ENCODE measurements around the gene PHACTR1. TPM values are rescaled to one million over a fixed set of nuclear protein-coding genes. Genes with fewer than 3 reads are reported as not detected.

Gene PHACTR1
- total RNA-seq, 1 experiment from 2014 or later: 15.5 TPM

DNA sequence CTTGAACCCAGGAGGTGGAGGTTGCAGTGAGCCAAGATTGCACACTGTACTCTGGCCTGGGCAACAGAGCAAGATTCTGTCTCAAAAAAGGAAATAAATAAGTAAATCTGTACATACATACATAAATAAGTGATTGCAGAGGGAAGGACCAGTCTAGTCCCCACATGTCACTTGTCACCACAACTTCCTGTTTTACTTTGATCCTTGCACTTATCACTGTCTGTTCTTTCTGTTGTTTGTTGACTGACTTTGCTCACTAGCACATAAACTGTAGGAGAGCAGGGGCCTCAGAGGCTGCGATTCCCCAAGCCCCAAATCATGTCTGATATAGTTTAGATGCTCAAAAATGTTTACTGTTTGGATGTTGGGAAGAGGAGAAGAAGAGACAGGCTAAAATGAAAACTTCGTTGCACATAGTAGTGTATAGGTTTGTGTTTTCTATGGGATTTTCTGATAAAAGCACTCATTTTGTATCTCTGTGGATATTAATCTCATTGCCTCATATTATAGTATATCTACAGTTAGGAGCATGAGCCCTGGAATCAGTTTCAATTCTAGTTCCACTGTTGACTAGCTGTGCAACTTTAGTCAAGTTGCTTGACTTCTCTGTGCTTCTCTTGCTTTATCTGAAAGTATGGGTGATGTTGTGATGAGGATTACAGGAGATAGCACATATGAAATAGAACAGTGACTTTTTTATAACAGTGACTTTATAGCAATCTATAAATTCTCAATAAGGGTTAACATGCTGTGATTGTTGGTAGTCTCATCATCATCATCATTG lies 446.8 kb downstream of the PHACTR1 start:
- DNase-seq (ENCODE audit: low spot score): no peak
- POLR2A ChIA-PET: no interaction called here
- Mint-ChIP-seq H3K4me3 (no peak overlapping the region), H3K27ac (no peak overlapping the region), H3K36me3 (no peaks in the 10 kb centered on the region), H3K9me3 (no peaks in the 10 kb centered on the region), H3K4me1 (peaks cover 9% of the 10 kb centered on the region), H3K27me3 (ENCODE audit: low read depth) (no peaks in the 10 kb centered on the region)
- CTCF ChIA-PET: no interaction called here
- TF ChIP-seq MXD4 (CRISPR knock-in tag; IDR thresholded peaks at IDR 0.05; ENCODE audit: borderline replicate concordance) (no peak), ZNF121 (CRISPR knock-in tag; IDR thresholded peaks at IDR 0.05) (no peak)
- TF ChIP-seq, protein P1, sequence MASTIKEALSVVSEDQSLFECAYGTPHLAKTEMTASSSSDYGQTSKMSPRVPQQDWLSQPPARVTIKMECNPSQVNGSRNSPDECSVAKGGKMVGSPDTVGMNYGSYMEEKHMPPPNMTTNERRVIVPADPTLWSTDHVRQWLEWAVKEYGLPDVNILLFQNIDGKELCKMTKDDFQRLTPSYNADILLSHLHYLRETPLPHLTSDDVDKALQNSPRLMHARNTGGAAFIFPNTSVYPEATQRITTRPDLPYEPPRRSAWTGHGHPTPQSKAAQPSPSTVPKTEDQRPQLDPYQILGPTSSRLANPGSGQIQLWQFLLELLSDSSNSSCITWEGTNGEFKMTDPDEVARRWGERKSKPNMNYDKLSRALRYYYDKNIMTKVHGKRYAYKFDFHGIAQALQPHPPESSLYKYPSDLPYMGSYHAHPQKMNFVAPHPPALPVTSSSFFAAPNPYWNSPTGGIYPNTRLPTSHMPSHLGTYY (CRISPR knock-in tag; IDR thresholded peaks at IDR 0.05): no peak
- TF ChIP-seq, protein P2, sequence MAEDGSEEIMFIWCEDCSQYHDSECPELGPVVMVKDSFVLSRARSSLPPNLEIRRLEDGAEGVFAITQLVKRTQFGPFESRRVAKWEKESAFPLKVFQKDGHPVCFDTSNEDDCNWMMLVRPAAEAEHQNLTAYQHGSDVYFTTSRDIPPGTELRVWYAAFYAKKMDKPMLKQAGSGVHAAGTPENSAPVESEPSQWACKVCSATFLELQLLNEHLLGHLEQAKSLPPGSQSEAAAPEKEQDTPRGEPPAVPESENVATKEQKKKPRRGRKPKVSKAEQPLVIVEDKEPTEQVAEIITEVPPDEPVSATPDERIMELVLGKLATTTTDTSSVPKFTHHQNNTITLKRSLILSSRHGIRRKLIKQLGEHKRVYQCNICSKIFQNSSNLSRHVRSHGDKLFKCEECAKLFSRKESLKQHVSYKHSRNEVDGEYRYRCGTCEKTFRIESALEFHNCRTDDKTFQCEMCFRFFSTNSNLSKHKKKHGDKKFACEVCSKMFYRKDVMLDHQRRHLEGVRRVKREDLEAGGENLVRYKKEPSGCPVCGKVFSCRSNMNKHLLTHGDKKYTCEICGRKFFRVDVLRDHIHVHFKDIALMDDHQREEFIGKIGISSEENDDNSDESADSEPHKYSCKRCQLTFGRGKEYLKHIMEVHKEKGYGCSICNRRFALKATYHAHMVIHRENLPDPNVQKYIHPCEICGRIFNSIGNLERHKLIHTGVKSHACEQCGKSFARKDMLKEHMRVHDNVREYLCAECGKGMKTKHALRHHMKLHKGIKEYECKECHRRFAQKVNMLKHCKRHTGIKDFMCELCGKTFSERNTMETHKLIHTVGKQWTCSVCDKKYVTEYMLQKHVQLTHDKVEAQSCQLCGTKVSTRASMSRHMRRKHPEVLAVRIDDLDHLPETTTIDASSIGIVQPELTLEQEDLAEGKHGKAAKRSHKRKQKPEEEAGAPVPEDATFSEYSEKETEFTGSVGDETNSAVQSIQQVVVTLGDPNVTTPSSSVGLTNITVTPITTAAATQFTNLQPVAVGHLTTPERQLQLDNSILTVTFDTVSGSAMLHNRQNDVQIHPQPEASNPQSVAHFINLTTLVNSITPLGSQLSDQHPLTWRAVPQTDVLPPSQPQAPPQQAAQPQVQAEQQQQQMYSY (CRISPR knock-in tag; IDR thresholded peaks at IDR 0.05): no peak
- TF ChIP-seq, protein P3, sequence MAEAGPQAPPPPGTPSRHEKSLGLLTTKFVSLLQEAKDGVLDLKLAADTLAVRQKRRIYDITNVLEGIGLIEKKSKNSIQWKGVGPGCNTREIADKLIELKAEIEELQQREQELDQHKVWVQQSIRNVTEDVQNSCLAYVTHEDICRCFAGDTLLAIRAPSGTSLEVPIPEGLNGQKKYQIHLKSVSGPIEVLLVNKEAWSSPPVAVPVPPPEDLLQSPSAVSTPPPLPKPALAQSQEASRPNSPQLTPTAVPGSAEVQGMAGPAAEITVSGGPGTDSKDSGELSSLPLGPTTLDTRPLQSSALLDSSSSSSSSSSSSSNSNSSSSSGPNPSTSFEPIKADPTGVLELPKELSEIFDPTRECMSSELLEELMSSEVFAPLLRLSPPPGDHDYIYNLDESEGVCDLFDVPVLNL (CRISPR knock-in tag; IDR thresholded peaks at IDR 0.05; ENCODE audit: borderline replicate concordance, low read depth): no peak
- ATAC-seq: no peak

DNA sequence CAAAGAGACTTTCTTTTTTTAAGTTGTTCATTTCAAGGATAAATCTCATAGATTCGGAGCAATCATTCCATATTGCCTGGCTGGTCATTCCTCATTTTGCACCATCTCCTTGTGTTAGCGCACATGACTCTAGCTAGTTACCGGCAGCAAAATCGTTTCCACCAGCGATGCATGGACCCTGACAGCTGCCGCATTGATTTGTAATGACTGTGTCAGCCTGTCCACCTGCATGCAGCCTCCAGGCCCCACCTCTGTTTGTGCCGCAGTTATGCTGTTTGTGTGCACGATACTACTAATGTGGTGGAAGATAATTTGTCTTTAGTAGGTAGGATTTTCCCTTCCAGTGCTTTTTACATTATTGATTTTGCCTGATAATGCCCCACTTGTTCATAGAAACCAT lies 447.7 kb downstream of the PHACTR1 start:
- H3K36me3 Mint-ChIP-seq: no peaks in the 10 kb centered on the region
- H3K4me1 Mint-ChIP-seq: peaks cover 9% of the 10 kb centered on the region
- no peak for ATAC-seq
- H3K9me3 Mint-ChIP-seq: no peaks in the 10 kb centered on the region
- no peak for TF ChIP-seq EMX1 (CRISPR knock-in tag; IDR thresholded peaks at IDR 0.05)
- TF ChIP-seq, protein P4, sequence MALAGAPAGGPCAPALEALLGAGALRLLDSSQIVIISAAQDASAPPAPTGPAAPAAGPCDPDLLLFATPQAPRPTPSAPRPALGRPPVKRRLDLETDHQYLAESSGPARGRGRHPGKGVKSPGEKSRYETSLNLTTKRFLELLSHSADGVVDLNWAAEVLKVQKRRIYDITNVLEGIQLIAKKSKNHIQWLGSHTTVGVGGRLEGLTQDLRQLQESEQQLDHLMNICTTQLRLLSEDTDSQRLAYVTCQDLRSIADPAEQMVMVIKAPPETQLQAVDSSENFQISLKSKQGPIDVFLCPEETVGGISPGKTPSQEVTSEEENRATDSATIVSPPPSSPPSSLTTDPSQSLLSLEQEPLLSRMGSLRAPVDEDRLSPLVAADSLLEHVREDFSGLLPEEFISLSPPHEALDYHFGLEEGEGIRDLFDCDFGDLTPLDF (CRISPR knock-in tag; IDR thresholded peaks at IDR 0.05): no peak
- TF ChIP-seq ZNF219 (CRISPR knock-in tag; IDR thresholded peaks at IDR 0.05; ENCODE audit: borderline replicate concordance): no peak
- no peak for TF ChIP-seq TCF7 (CRISPR knock-in tag; IDR thresholded peaks at IDR 0.05; ENCODE audit: low read depth)
- TF ChIP-seq, protein P5, sequence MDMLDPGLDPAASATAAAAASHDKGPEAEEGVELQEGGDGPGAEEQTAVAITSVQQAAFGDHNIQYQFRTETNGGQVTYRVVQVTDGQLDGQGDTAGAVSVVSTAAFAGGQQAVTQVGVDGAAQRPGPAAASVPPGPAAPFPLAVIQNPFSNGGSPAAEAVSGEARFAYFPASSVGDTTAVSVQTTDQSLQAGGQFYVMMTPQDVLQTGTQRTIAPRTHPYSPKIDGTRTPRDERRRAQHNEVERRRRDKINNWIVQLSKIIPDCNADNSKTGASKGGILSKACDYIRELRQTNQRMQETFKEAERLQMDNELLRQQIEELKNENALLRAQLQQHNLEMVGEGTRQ (CRISPR knock-in tag; IDR thresholded peaks at IDR 0.05): no peak
- no peak for TF ChIP-seq ZNF138 (CRISPR knock-in tag; conservative IDR thresholded peaks at IDR 0.05)
- no peak for TF ChIP-seq TEAD1 (CRISPR knock-in tag; IDR thresholded peaks at IDR 0.05)
- no peak for TF ChIP-seq ZBTB21 (CRISPR knock-in tag; IDR thresholded peaks at IDR 0.05; ENCODE audit: borderline replicate concordance)
- TF ChIP-seq FOXP1 (CRISPR knock-in tag; IDR thresholded peaks at IDR 0.05; ENCODE audit: borderline replicate concordance): no peak
- no peak for TF ChIP-seq ZNF396 (CRISPR knock-in tag; IDR thresholded peaks at IDR 0.05; ENCODE audit: borderline replicate concordance)
- TF ChIP-seq NR2C2 (CRISPR knock-in tag; IDR thresholded peaks at IDR 0.05): no peak
- TF ChIP-seq, protein P6, sequence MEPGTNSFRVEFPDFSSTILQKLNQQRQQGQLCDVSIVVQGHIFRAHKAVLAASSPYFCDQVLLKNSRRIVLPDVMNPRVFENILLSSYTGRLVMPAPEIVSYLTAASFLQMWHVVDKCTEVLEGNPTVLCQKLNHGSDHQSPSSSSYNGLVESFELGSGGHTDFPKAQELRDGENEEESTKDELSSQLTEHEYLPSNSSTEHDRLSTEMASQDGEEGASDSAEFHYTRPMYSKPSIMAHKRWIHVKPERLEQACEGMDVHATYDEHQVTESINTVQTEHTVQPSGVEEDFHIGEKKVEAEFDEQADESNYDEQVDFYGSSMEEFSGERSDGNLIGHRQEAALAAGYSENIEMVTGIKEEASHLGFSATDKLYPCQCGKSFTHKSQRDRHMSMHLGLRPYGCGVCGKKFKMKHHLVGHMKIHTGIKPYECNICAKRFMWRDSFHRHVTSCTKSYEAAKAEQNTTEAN (CRISPR knock-in tag; IDR thresholded peaks at IDR 0.05): no peak
- no peak for TF ChIP-seq GABPB1 (CRISPR knock-in tag; IDR thresholded peaks at IDR 0.05)
- TF ChIP-seq OVOL2 (CRISPR knock-in tag; IDR thresholded peaks at IDR 0.05; ENCODE audit: borderline replicate concordance): no peak
- TF ChIP-seq, protein P7, sequence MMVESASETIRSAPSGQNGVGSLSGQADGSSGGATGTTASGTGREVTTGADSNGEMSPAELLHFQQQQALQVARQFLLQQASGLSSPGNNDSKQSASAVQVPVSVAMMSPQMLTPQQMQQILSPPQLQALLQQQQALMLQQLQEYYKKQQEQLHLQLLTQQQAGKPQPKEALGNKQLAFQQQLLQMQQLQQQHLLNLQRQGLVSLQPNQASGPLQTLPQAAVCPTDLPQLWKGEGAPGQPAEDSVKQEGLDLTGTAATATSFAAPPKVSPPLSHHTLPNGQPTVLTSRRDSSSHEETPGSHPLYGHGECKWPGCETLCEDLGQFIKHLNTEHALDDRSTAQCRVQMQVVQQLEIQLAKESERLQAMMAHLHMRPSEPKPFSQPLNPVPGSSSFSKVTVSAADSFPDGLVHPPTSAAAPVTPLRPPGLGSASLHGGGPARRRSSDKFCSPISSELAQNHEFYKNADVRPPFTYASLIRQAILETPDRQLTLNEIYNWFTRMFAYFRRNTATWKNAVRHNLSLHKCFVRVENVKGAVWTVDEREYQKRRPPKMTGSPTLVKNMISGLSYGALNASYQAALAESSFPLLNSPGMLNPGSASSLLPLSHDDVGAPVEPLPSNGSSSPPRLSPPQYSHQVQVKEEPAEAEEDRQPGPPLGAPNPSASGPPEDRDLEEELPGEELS (CRISPR knock-in tag; IDR thresholded peaks at IDR 0.05): no peak
- TF ChIP-seq, protein P8, sequence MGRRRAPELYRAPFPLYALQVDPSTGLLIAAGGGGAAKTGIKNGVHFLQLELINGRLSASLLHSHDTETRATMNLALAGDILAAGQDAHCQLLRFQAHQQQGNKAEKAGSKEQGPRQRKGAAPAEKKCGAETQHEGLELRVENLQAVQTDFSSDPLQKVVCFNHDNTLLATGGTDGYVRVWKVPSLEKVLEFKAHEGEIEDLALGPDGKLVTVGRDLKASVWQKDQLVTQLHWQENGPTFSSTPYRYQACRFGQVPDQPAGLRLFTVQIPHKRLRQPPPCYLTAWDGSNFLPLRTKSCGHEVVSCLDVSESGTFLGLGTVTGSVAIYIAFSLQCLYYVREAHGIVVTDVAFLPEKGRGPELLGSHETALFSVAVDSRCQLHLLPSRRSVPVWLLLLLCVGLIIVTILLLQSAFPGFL (CRISPR knock-in tag; IDR thresholded peaks at IDR 0.05; ENCODE audit: borderline replicate concordance): no peak
- no peak overlapping the region for H3K27ac Mint-ChIP-seq
- no peaks in the 10 kb centered on the region for H3K27me3 Mint-ChIP-seq (ENCODE audit: low read depth)
- DNase-seq (ENCODE audit: low spot score): no peak
- CTCF ChIA-PET: no interaction called here
- POLR2A ChIA-PET: no interaction called here
- H3K4me3 Mint-ChIP-seq: no peak overlapping the region

Measured in WTC11 (cell line).